Neural cell (in vitro differentiated cells): ENCODE data around the gene CNN1.

Experiments used
- EP300 ChIP-seq: fragments of 450-650 bp; conservative IDR thresholded peaks from 2 replicates; pipeline ENCODE4 v1.6.1; 2014; ENCODE audit warnings: antibody characterized with exemption, mild to moderate bottlenecking, moderate library complexity; ENCODE audit not compliant: poor library complexity, severe bottlenecking
- EZH2 ChIP-seq: fragments of 200-600, 300-800 bp; shearing (Covaris generic), sonication (generic); IDR thresholded peaks from 2 replicates; pipeline ENCODE4 v1.6.1; 2014; ENCODE audit warnings: antibody characterized with exemption, low read length, borderline replicate concordance, mild to moderate bottlenecking; ENCODE audit not compliant: insufficient read depth, poor library complexity, severe bottlenecking
- RAD21 ChIP-seq: fragments of 450-650 bp; conservative IDR thresholded peaks from 2 replicates; pipeline ENCODE4 v1.6.1; 2014; ENCODE audit warnings: antibody characterized with exemption, mild to moderate bottlenecking, moderate library complexity
- TF ChIP-seq, protein P1 (sequence below): fragments of 450-650 bp; IDR thresholded peaks from 2 replicates; pipeline ENCODE4 v1.5.1; 2014; ENCODE audit warnings: antibody characterized with exemption, mild to moderate bottlenecking, moderate library complexity; ENCODE audit not compliant: poor library complexity, severe bottlenecking
- TF ChIP-seq, protein P2 (sequence below): IDR thresholded peaks from 2 replicates; pipeline ENCODE4 v1.6.1; 2012; ENCODE audit warnings: borderline replicate concordance

DNA sequence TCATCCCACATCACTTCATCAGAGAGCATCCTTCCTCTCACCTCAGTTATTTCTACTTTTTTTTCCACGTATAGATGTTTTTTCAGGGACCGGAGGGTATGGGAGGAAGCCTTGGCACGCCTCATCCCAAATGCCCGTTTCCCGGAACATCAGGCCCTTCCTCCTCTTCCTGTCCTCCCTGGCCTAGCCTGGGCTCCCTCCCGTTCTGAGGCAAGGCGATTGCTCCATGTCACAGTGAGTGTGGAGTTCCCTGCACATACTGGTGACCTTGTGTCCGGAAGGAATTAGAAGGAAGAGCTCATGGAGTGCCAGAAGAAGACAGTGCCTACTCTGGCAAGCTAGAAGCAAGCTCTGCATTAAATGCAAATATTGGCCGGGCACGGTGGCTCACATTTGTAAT, 57.5 kb downstream of the CNN1 start:
- TF ChIP-seq, protein P1, sequence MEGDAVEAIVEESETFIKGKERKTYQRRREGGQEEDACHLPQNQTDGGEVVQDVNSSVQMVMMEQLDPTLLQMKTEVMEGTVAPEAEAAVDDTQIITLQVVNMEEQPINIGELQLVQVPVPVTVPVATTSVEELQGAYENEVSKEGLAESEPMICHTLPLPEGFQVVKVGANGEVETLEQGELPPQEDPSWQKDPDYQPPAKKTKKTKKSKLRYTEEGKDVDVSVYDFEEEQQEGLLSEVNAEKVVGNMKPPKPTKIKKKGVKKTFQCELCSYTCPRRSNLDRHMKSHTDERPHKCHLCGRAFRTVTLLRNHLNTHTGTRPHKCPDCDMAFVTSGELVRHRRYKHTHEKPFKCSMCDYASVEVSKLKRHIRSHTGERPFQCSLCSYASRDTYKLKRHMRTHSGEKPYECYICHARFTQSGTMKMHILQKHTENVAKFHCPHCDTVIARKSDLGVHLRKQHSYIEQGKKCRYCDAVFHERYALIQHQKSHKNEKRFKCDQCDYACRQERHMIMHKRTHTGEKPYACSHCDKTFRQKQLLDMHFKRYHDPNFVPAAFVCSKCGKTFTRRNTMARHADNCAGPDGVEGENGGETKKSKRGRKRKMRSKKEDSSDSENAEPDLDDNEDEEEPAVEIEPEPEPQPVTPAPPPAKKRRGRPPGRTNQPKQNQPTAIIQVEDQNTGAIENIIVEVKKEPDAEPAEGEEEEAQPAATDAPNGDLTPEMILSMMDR, result no peak
- TF ChIP-seq, protein P2, sequence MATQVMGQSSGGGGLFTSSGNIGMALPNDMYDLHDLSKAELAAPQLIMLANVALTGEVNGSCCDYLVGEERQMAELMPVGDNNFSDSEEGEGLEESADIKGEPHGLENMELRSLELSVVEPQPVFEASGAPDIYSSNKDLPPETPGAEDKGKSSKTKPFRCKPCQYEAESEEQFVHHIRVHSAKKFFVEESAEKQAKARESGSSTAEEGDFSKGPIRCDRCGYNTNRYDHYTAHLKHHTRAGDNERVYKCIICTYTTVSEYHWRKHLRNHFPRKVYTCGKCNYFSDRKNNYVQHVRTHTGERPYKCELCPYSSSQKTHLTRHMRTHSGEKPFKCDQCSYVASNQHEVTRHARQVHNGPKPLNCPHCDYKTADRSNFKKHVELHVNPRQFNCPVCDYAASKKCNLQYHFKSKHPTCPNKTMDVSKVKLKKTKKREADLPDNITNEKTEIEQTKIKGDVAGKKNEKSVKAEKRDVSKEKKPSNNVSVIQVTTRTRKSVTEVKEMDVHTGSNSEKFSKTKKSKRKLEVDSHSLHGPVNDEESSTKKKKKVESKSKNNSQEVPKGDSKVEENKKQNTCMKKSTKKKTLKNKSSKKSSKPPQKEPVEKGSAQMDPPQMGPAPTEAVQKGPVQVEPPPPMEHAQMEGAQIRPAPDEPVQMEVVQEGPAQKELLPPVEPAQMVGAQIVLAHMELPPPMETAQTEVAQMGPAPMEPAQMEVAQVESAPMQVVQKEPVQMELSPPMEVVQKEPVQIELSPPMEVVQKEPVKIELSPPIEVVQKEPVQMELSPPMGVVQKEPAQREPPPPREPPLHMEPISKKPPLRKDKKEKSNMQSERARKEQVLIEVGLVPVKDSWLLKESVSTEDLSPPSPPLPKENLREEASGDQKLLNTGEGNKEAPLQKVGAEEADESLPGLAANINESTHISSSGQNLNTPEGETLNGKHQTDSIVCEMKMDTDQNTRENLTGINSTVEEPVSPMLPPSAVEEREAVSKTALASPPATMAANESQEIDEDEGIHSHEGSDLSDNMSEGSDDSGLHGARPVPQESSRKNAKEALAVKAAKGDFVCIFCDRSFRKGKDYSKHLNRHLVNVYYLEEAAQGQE, result no peak
- no peak for TF ChIP-seq EP300
- TF ChIP-seq RAD21, result no peak
- TF ChIP-seq EZH2, result no peak
